HepG2 (cell line): ENCODE data around the gene HPCAL4. TPM values are rescaled to one million over a fixed set of nuclear protein-coding genes. Genes with fewer than 3 reads are reported as not detected.

ENCODE experiments used
- ATAC-seq: fragments of 200-7000 bp; cut with Tn5 transposase; 3 replicates; pipeline ENCODE4 v1.9.1; 2020; ENCODE audit warnings: mild to moderate bottlenecking, moderate library complexity
- BruUV-seq: library from RNA; stranded (reverse); fragments of 400-500 nt; replicated peaks from 2 replicates; lab custom pipeline; 2021; lab: Mats Ljungman, UMichigan
- CTCF ChIA-PET: fragments of 300-600 bp; formaldehyde crosslinking; extraction: SDS; loops from one replicate; lab custom pipeline; 2021; ENCODE audit warnings: low total read pairs, inconsistent platforms, low intra/inter-chr PET ratio; lab: Yijun Ruan, JAX
- POLR2A ChIA-PET: fragments of 350-600 bp; sonication (Branson Sonifier 250); formaldehyde crosslinking; loops from one replicate; lab custom pipeline; 2020; ENCODE audit warnings: antibody characterized with exemption, inconsistent platforms; lab: Yijun Ruan, JAX
- DNase-seq: peaks from one replicate; pipeline ENCODE4 v3.0.0-alpha.2; 2015; ENCODE audit warnings: low spot score
- FAIRE-seq: peaks from 3 replicates; lab custom pipeline; 2011; peaks lifted over from hg19 to GRCh38; lab: Jason Lieb, UNC
- H2AFZ ChIP-seq: one replicate; pipeline ENCODE4 v1.6.1; 2011; ENCODE audit warnings: low read length, inconsistent platforms
- H3K27ac ChIP-seq: fragments of 300-600 bp; 3 replicates; pipeline ENCODE4 v1.8.0; 2011; ENCODE audit warnings: mixed run types, mild to moderate bottlenecking, mixed read lengths, low read length, inconsistent platforms; ENCODE audit not compliant: insufficient read depth; ENCODE audit errors: extremely low read length
- H3K27me3 ChIP-seq, 2 experiments: fragments of 200-600 bp in 1 of 2; 2 replicates in 1 of 2; 3 replicates in 1 of 2; pipeline versions ENCODE4 v1.6.0 to v1.8.0; 2011; ENCODE audit warnings: low read length in 2 of 2, mild to moderate bottlenecking in 2 of 2, moderate library complexity in 2 of 2, inconsistent platforms in 1 of 2; ENCODE audit not compliant: insufficient read depth in 2 of 2, control insufficient read depth in 1 of 2
- H3K36me3 ChIP-seq, 2 experiments: fragments of 200-600 bp in 1 of 2; replicated peaks in 1 of 2; 2 replicates in 1 of 2; 3 replicates in 1 of 2; pipeline versions ENCODE4 v1.5.1 to v1.8.0; 2011; ENCODE audit warnings: low read length in 2 of 2, inconsistent platforms in 1 of 2; ENCODE audit not compliant: insufficient read depth in 2 of 2, control insufficient read depth in 1 of 2
- H3K4me1 ChIP-seq: 2 replicates; pipeline ENCODE4 v1.5.1; 2012; ENCODE audit warnings: low read length, inconsistent platforms; ENCODE audit not compliant: insufficient read depth
- H3K4me2 ChIP-seq: 2 replicates; pipeline ENCODE4 v1.6.0; 2011; ENCODE audit warnings: low read depth, low read length, inconsistent platforms
- H3K4me3 ChIP-seq, 3 experiments: fragments of 200-600 bp in 1 of 3; sonication (generic), shearing (Covaris generic) in 1 of 3; replicated peaks in 1 of 3; 2 replicates each; pipeline ENCODE4 v1.5.1; 2011 to 2016; ENCODE audit warnings: low read length in 3 of 3, inconsistent platforms in 2 of 3, low read depth in 2 of 3, mild to moderate bottlenecking in 2 of 3, control low read depth in 1 of 3, mixed read lengths in 1 of 3; ENCODE audit not compliant: insufficient read depth in 1 of 3
- H3K79me2 ChIP-seq: one replicate; pipeline ENCODE4 v1.6.1; 2011; ENCODE audit warnings: low read length, inconsistent platforms; ENCODE audit not compliant: insufficient read depth
- H3K9ac ChIP-seq: 2 replicates; pipeline ENCODE4 v1.6.0; 2011; ENCODE audit warnings: mild to moderate bottlenecking, low read depth, low read length, inconsistent platforms; ENCODE audit not compliant: insufficient read depth
- H3K9me3 ChIP-seq: 2 replicates; pipeline ENCODE4 v1.5.1; 2012; ENCODE audit warnings: mild to moderate bottlenecking, low read length
- H4K20me1 ChIP-seq: 2 replicates; pipeline ENCODE4 v1.6.0; 2011; ENCODE audit warnings: inconsistent platforms, mild to moderate bottlenecking, low read length, moderate library complexity; ENCODE audit not compliant: insufficient read depth
- CEBPB ChIP-seq: IDR thresholded peaks from 2 replicates; pipeline ENCODE4 v1.6.1; 2011; ENCODE audit warnings: low read depth, low read length, improper control_type of control experiment, borderline replicate concordance
- GPBP1L1 ChIP-seq: sonication (generic); formaldehyde crosslinking; IDR thresholded peaks from 2 replicates; pipeline ENCODE4 v1.5.0; 2020; ENCODE audit warnings: mild to moderate bottlenecking, missing genetic modification reagents
- MEIS1 ChIP-seq: sonication (generic); formaldehyde crosslinking; IDR thresholded peaks from 2 replicates; pipeline ENCODE4 v1.9.0; 2021; ENCODE audit warnings: mild to moderate bottlenecking, missing genetic modification reagents, moderate library complexity, borderline replicate concordance
- RFXAP ChIP-seq: sonication (generic); formaldehyde crosslinking; IDR thresholded peaks from 2 replicates; pipeline ENCODE4 v1.4.0; 2020; ENCODE audit warnings: missing genetic modification reagents, borderline replicate concordance
- SALL2 ChIP-seq: sonication (generic); formaldehyde crosslinking; IDR thresholded peaks from 2 replicates; pipeline ENCODE4 v1.8.1; 2023; ENCODE audit warnings: mild to moderate bottlenecking, missing genetic modification reagents, inconsistent platforms
- WGBS: methylation state at CpG from one replicate; pipeline ENCODE4 v1.1.6; 2017; ENCODE audit warnings: low lambda C conversion rate; 5-methylcytosine and 5-hydroxymethylcytosine counted together
- in situ Hi-C: cut with HindIII; loops from 2 replicates; pipeline ENCODE4 v1.10.0; 2017; ENCODE audit warnings: low pct_unique_long_range_greater_than_20kb; ENCODE audit not compliant: extremely low pct_ligation_motif_present
- intact Hi-C: fragments of 100-400 bp; cut with micrococcal nuclease; formaldehyde crosslinking; loops from one replicate; pipeline ENCODE4 v1.10.0; 2022; ENCODE audit not compliant: unreplicated experiment
- polyA plus RNA-seq, 8 experiments: library from polyadenylated mRNA; depleted of rRNA in 3 of 8; stranded (reverse) in 7 of 8; unstranded in 1 of 8; fragments of >200 nt; fragmentation: Illumina TruSeq in 4 of 8; extraction: Trizol in 4 of 8; gene quantifications; 2 replicates each; pipeline versions ENCODE4 v1.2.1 to v1.2.3, GENCODE V29; 2011 to 2016; ENCODE audit warnings: low read depth in 4 of 8, missing spikeins in 1 of 8, mixed read lengths in 1 of 8; ENCODE audit not compliant: insufficient read depth in 1 of 8
- total RNA-seq, 5 experiments: library from RNA; depleted of rRNA; stranded (reverse); fragments of >200 nt; fragmentation: Illumina TruSeq; extraction: Trizol; gene quantifications; 2 replicates each; pipeline ENCODE4 v1.2.3, GENCODE V29; 2016; ENCODE audit warnings: low read depth in 1 of 5

Gene HPCAL4
- total and polyA plus RNA-seq, 2 of the 13 experiments (the other 11 are each of a cell fraction or from before 2014, with no cell fraction given), result not detected

GRCh38 chr1:39729842-39730241, 38.6 kb upstream of the HPCAL4 start:
- Histone ChIP-seq H2AFZ (no peak overlapping the region), H3K4me2 (no peak overlapping the region), H3K9ac (no peak overlapping the region), H3K79me2 (no peaks in the 10 kb centered on the region), H3K9me3 (no peaks in the 10 kb centered on the region), H3K4me1 (no peaks in the 10 kb centered on the region), H3K36me3 (no peaks in the 10 kb centered on the region), H3K27ac (no peak overlapping the region), H3K4me3 (no peak overlapping the region), H3K27me3 (peaks cover 2 to 32% of the 10 kb centered on the region in 2 experiments; a peak in 4 of 5 replicates), H4K20me1 (no peaks in the 10 kb centered on the region)
- 3% methylated on average over 4 of the region's 4 CpGs for WGBS
- intact Hi-C loops, result no loop called here
- in situ Hi-C loops, result loop anchor here (10.0 kb wide), 1 partner anchor 125 kb away; no protein-coding TSS in a partner anchor
- no peak for FAIRE-seq
- ChIA-PET CTCF (no interaction called here), POLR2A (no interaction called here)
- no TSS peak for BruUV-seq
- DNase-seq, result no peak
- TF ChIP-seq MEIS1 (CRISPR knock-in tag), result no peak
- TF ChIP-seq CEBPB, result peak; percentile 24; the same call in 1 of the 2 replicates
- ATAC-seq, result no peak

GRCh38 chr1:39729030-39729429, 37.8 kb upstream of the HPCAL4 start:
- H3K79me2 ChIP-seq, result no peaks in the 10 kb centered on the region
- in situ Hi-C loops, result loop anchor here (10.0 kb wide), 1 partner anchor 124 kb away; no protein-coding TSS in a partner anchor
- no peaks in the 10 kb centered on the region for H3K9me3 ChIP-seq
- no TSS peak for BruUV-seq
- TF ChIP-seq RFXAP (CRISPR knock-in tag), result no peak
- TF ChIP-seq GPBP1L1 (CRISPR knock-in tag), result no peak
- no peak for TF ChIP-seq SALL2 (CRISPR knock-in tag)
- no peak overlapping the region for H3K4me2 ChIP-seq
- no peaks in the 10 kb centered on the region for H3K36me3 ChIP-seq
- intact Hi-C loops, result no loop called here
- H2AFZ ChIP-seq, result no peak overlapping the region
- DNase-seq (no peak), ATAC-seq (no peak), FAIRE-seq (no peak)
- H4K20me1 ChIP-seq, result no peaks in the 10 kb centered on the region
- 42% methylated on average over 3 of the region's 3 CpGs for WGBS
- ChIA-PET POLR2A (no interaction called here), CTCF (no interaction called here)
- no peaks in the 10 kb centered on the region for H3K4me1 ChIP-seq
- no peak overlapping the region for H3K9ac ChIP-seq
- H3K27ac ChIP-seq, result no peak overlapping the region
- peaks cover 2 to 28% of the 10 kb centered on the region in 2 experiments; a peak in 4 of 5 replicates for H3K27me3 ChIP-seq
- H3K4me3 ChIP-seq, result no peak overlapping the region
